Astrocyte (in vitro differentiated cells and primary cell): ENCODE measurements around the gene DSCAM. TPM values are rescaled to one million over a fixed set of nuclear protein-coding genes. Genes with fewer than 3 reads are reported as not detected.

ENCODE experiments used
- DNase-seq: peaks from one replicate; pipeline ENCODE4 v3.0.0-alpha.2; 2010; ENCODE audit warnings: low read depth
- FAIRE-seq: peaks from 2 replicates; lab custom pipeline; 2011; peaks lifted over from hg19 to GRCh38; lab: Jason Lieb, UNC
- H2AFZ ChIP-seq: 2 replicates; pipeline ENCODE4 v1.6.0; 2012; ENCODE audit warnings: low read depth, low read length, inconsistent platforms
- H3K27ac ChIP-seq: 2 replicates; pipeline ENCODE4 v1.5.1; 2011; ENCODE audit warnings: low read depth, low read length, inconsistent platforms
- H3K27me3 ChIP-seq: 2 replicates; pipeline ENCODE4 v1.6.0; 2011; ENCODE audit warnings: low read length, inconsistent platforms; ENCODE audit not compliant: insufficient read depth
- H3K36me3 ChIP-seq: 2 replicates; pipeline ENCODE4 v1.5.1; 2011; ENCODE audit warnings: low read length, inconsistent platforms; ENCODE audit not compliant: insufficient read depth
- H3K4me1 ChIP-seq: 2 replicates; pipeline ENCODE4 v1.5.1; 2011; ENCODE audit warnings: low read length, inconsistent platforms; ENCODE audit not compliant: insufficient read depth
- H3K4me2 ChIP-seq: 2 replicates; pipeline ENCODE4 v1.6.0; 2012; ENCODE audit warnings: low read length, inconsistent platforms
- H3K4me3 ChIP-seq: 2 replicates; pipeline ENCODE4 v1.5.1; 2011; ENCODE audit warnings: low read depth, mild to moderate bottlenecking, low read length, inconsistent platforms; ENCODE audit not compliant: insufficient read depth
- H3K79me2 ChIP-seq: 2 replicates; pipeline ENCODE4 v1.6.0; 2012; ENCODE audit warnings: mild to moderate bottlenecking, low read length, inconsistent platforms; ENCODE audit not compliant: insufficient read depth
- H3K9ac ChIP-seq: 2 replicates; pipeline ENCODE4 v1.6.0; 2012; ENCODE audit warnings: mild to moderate bottlenecking, low read length, inconsistent platforms
- H3K9me3 ChIP-seq: 2 replicates; pipeline ENCODE4 v1.5.1; 2012; ENCODE audit warnings: low read depth, mild to moderate bottlenecking, low read length, inconsistent platforms; ENCODE audit not compliant: insufficient read depth
- H4K20me1 ChIP-seq: 2 replicates; pipeline ENCODE4 v1.6.0; 2012; ENCODE audit warnings: low read length, inconsistent platforms; ENCODE audit not compliant: insufficient read depth
- H3K27ac Mint-ChIP-seq: one replicate; pipeline ENCODE4 v1.8.0; 2021; ENCODE audit warnings: mild to moderate bottlenecking, mixed read lengths; ENCODE audit not compliant: unreplicated experiment
- H3K27me3 Mint-ChIP-seq: one replicate; pipeline ENCODE4 v1.8.0; 2021; ENCODE audit warnings: low read depth, mixed read lengths; ENCODE audit not compliant: unreplicated experiment
- H3K36me3 Mint-ChIP-seq: one replicate; pipeline ENCODE4 v1.8.0; 2021; ENCODE audit warnings: low read depth, mixed read lengths; ENCODE audit not compliant: unreplicated experiment
- H3K4me1 Mint-ChIP-seq: one replicate; pipeline ENCODE4 v1.8.0; 2021; ENCODE audit warnings: low read depth, mixed read lengths; ENCODE audit not compliant: unreplicated experiment
- H3K4me3 Mint-ChIP-seq: one replicate; pipeline ENCODE4 v1.8.0; 2021; ENCODE audit warnings: mild to moderate bottlenecking, moderate library complexity, mixed read lengths; ENCODE audit not compliant: unreplicated experiment
- H3K9me3 Mint-ChIP-seq: one replicate; pipeline ENCODE4 v1.8.0; 2021; ENCODE audit warnings: mild to moderate bottlenecking, mixed read lengths; ENCODE audit not compliant: unreplicated experiment
- EZH2 ChIP-seq: IDR thresholded peaks from 2 replicates; pipeline ENCODE4 v1.6.1; 2012; ENCODE audit warnings: mild to moderate bottlenecking, low read length, inconsistent platforms; ENCODE audit not compliant: insufficient read depth
- total RNA-seq: library from RNA; stranded (reverse); gene quantifications from 2 replicates; pipeline ENCODE4 v1.2.1, GENCODE V29; 2021
- TF ChIP-seq, protein P1 (sequence below): IDR thresholded peaks from 2 replicates; pipeline ENCODE4 v1.5.1; 2011; ENCODE audit warnings: low read depth, mild to moderate bottlenecking, inconsistent platforms, low read length, moderate library complexity; ENCODE audit not compliant: insufficient read depth

The DSCAM gene
- total RNA-seq, 1 donor from 2014 or later: 0.18 TPM

DNA sequence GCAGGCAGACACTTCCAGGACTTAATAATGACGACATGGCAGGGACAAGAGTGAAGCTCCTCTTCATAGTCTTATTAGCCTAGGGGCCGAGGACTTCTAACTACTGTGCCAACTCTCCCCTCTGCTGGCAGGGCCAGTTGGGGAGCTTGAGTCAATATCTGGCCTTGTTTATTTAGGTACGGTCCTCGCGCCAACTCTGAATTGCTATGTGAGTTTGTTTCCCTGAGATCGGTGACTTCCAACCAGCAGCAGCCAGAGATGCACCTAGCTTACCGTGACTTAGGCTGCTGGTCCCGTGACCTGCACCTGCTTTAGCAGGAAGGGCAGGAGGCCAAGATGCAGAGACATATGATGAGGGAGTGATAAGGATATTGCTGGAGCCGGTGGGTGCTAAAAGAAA lies 528.6 kb downstream of the DSCAM start:
- Histone ChIP-seq H3K9me3 (no peaks in the 10 kb centered on the region), H3K27me3 (no peaks in the 10 kb centered on the region), H3K4me2 (no peak overlapping the region), H3K9ac (no peak overlapping the region), H3K36me3 (no peaks in the 10 kb centered on the region), H3K4me1 (no peaks in the 10 kb centered on the region), H3K4me3 (no peak overlapping the region), H3K27ac (no peak overlapping the region), H3K79me2 (no peaks in the 10 kb centered on the region), H4K20me1 (no peaks in the 10 kb centered on the region), H2AFZ (no peak overlapping the region)
- FAIRE-seq: no peak
- Mint-ChIP-seq H3K4me1 (no peaks in the 10 kb centered on the region), H3K27me3 (no peaks in the 10 kb centered on the region), H3K27ac (no peak overlapping the region), H3K36me3 (no peaks in the 10 kb centered on the region), H3K4me3 (no peak overlapping the region), H3K9me3 (peaks cover 3% of the 10 kb centered on the region)
- TF ChIP-seq EZH2: no peak
- TF ChIP-seq, protein P1, sequence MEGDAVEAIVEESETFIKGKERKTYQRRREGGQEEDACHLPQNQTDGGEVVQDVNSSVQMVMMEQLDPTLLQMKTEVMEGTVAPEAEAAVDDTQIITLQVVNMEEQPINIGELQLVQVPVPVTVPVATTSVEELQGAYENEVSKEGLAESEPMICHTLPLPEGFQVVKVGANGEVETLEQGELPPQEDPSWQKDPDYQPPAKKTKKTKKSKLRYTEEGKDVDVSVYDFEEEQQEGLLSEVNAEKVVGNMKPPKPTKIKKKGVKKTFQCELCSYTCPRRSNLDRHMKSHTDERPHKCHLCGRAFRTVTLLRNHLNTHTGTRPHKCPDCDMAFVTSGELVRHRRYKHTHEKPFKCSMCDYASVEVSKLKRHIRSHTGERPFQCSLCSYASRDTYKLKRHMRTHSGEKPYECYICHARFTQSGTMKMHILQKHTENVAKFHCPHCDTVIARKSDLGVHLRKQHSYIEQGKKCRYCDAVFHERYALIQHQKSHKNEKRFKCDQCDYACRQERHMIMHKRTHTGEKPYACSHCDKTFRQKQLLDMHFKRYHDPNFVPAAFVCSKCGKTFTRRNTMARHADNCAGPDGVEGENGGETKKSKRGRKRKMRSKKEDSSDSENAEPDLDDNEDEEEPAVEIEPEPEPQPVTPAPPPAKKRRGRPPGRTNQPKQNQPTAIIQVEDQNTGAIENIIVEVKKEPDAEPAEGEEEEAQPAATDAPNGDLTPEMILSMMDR: no peak
- DNase-seq: no peak

DNA sequence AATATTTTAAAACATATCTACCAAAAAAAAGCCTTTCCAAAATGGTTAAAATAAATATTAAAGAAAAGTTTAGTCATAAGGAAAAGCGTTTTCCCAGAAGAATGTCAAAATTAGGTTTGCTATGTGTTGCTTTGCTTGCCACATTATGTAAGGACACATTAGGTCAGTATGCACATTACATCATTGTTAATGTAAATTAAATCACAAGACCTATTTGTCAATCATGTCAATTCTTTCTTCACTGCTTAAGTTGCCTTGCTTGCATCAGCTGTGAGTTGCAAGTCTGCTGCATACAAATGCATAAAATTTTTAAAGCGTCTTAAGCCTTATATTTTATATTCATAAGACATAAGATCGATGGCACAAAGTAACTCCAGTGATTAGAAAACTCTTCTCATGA lies 530.9 kb downstream of the DSCAM start:
- Histone ChIP-seq H3K27me3 (no peaks in the 10 kb centered on the region), H3K4me2 (no peak overlapping the region), H3K4me3 (no peak overlapping the region), H3K9ac (no peak overlapping the region), H3K4me1 (no peaks in the 10 kb centered on the region), H3K79me2 (no peaks in the 10 kb centered on the region), H4K20me1 (no peaks in the 10 kb centered on the region), H2AFZ (no peak overlapping the region), H3K36me3 (no peaks in the 10 kb centered on the region), H3K27ac (no peak overlapping the region), H3K9me3 (no peaks in the 10 kb centered on the region)
- H3K27me3 Mint-ChIP-seq: no peaks in the 10 kb centered on the region
- FAIRE-seq (no peak), DNase-seq (no peak)
- no peak overlapping the region for H3K27ac Mint-ChIP-seq
- no peak overlapping the region for H3K4me3 Mint-ChIP-seq
- H3K4me1 Mint-ChIP-seq: no peaks in the 10 kb centered on the region
- TF ChIP-seq EZH2: no peak
- TF ChIP-seq, protein P1: no peak
- H3K36me3 Mint-ChIP-seq: no peaks in the 10 kb centered on the region
- no peaks in the 10 kb centered on the region for H3K9me3 Mint-ChIP-seq

DNA sequence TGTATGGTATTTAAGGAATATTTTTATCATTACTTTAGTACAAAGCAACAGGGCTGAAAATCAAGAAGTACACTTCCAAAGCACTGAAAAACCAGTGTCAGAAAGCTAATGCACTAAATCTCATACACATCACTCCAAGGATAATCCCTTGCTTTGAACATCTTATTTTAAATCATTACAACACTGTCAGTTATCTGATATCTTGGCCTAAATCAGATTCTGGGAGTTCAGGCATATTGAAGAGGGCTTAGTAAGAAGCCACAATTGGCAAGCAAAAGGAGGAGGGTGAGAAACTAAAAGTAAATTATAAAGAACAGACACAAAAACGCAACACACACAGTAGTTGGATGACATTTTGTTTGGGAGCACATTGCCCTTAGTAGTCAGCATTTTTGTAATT lies 531.3 kb downstream of the DSCAM start:
- Histone ChIP-seq H4K20me1 (no peaks in the 10 kb centered on the region), H3K79me2 (no peaks in the 10 kb centered on the region), H3K27me3 (no peaks in the 10 kb centered on the region), H3K9ac (no peak overlapping the region), H3K9me3 (no peaks in the 10 kb centered on the region), H3K36me3 (no peaks in the 10 kb centered on the region), H3K4me3 (no peak overlapping the region), H3K27ac (no peak overlapping the region), H3K4me1 (no peaks in the 10 kb centered on the region), H2AFZ (no peak overlapping the region), H3K4me2 (no peak overlapping the region)
- H3K27me3 Mint-ChIP-seq: no peaks in the 10 kb centered on the region
- no peak overlapping the region for H3K27ac Mint-ChIP-seq
- TF ChIP-seq, protein P1: no peak
- TF ChIP-seq EZH2: no peak
- no peaks in the 10 kb centered on the region for H3K4me1 Mint-ChIP-seq
- FAIRE-seq: no peak
- no peaks in the 10 kb centered on the region for H3K36me3 Mint-ChIP-seq
- H3K9me3 Mint-ChIP-seq: no peaks in the 10 kb centered on the region
- DNase-seq: no peak
- H3K4me3 Mint-ChIP-seq: no peak overlapping the region
